ENCODE measurements around the gene EFCAB11. TPM values are rescaled to one million over a fixed set of nuclear protein-coding genes. Genes with fewer than 3 reads are reported as not detected.

The EFCAB11 gene
- total and polyA plus RNA-seq, 9 of the 15 experiments (the other 6 are each of a cell fraction or from before 2014, with no cell fraction given): 13.4 to 37.9 (median 17.4) TPM

DNA sequence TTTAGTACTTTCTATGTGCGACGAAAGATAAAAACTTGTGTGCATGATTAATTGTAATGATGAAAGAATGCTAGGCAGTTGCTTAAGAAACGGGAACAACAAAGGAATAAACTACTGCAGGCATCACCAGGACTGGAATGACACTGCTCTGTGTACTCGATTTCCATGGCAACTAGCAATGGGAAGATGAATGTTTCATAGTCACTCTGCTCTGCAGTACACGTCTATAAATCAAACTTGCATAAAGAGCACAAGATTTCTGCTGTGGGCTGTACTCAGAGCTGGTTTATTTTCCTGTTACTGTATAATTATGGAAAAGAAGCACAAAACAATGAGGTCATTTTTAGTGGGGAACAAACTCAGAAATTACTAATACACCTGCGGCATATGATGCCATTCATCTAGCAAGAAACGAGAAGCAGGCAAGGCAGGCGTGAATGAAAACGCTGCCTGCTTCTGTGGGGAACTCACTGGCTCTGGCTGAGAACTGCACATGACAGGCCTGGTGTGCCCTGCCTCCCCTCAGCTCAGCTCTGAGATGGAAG, 41.8 kb downstream of the EFCAB11 start (continued):
- TF ChIP-seq JUN (IDR thresholded peaks at IDR 0.05; ENCODE audit: borderline replicate concordance, low read depth, low read length) (no peak), JUN (CRISPR knock-in tag; IDR thresholded peaks at IDR 0.05; ENCODE audit: borderline replicate concordance) (no peak), SMARCE1 (IDR thresholded peaks at IDR 0.05) (no peak), NCOA1 (IDR thresholded peaks at IDR 0.05; ENCODE audit: low read depth) (no peak), SRSF9 (IDR thresholded peaks at IDR 0.05; ENCODE audit: borderline replicate concordance, low read depth, low read length) (no peak), ZKSCAN3 (CRISPR knock-in tag; IDR thresholded peaks at IDR 0.05) (no peak), RFX1 (IDR thresholded peaks at IDR 0.05) (peak; percentile 65), PTTG1 (tag; IDR thresholded peaks at IDR 0.05; ENCODE audit: low read depth) (no peak), MTA3 (IDR thresholded peaks at IDR 0.05; ENCODE audit: borderline replicate concordance) (no peak), FOS (IDR thresholded peaks at IDR 0.05; ENCODE audit: extremely low read depth, insufficient read length) (no peak)
- TF ChIP-seq, protein P1, sequence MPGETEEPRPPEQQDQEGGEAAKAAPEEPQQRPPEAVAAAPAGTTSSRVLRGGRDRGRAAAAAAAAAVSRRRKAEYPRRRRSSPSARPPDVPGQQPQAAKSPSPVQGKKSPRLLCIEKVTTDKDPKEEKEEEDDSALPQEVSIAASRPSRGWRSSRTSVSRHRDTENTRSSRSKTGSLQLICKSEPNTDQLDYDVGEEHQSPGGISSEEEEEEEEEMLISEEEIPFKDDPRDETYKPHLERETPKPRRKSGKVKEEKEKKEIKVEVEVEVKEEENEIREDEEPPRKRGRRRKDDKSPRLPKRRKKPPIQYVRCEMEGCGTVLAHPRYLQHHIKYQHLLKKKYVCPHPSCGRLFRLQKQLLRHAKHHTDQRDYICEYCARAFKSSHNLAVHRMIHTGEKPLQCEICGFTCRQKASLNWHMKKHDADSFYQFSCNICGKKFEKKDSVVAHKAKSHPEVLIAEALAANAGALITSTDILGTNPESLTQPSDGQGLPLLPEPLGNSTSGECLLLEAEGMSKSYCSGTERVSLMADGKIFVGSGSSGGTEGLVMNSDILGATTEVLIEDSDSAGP (CRISPR knock-in tag; IDR thresholded peaks at IDR 0.05): no peak
- TF ChIP-seq, protein P2, sequence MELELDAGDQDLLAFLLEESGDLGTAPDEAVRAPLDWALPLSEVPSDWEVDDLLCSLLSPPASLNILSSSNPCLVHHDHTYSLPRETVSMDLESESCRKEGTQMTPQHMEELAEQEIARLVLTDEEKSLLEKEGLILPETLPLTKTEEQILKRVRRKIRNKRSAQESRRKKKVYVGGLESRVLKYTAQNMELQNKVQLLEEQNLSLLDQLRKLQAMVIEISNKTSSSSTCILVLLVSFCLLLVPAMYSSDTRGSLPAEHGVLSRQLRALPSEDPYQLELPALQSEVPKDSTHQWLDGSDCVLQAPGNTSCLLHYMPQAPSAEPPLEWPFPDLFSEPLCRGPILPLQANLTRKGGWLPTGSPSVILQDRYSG (tag; conservative IDR thresholded peaks at IDR 0.05; ENCODE audit: low read depth): no peak
- TF ChIP-seq, protein P3, sequence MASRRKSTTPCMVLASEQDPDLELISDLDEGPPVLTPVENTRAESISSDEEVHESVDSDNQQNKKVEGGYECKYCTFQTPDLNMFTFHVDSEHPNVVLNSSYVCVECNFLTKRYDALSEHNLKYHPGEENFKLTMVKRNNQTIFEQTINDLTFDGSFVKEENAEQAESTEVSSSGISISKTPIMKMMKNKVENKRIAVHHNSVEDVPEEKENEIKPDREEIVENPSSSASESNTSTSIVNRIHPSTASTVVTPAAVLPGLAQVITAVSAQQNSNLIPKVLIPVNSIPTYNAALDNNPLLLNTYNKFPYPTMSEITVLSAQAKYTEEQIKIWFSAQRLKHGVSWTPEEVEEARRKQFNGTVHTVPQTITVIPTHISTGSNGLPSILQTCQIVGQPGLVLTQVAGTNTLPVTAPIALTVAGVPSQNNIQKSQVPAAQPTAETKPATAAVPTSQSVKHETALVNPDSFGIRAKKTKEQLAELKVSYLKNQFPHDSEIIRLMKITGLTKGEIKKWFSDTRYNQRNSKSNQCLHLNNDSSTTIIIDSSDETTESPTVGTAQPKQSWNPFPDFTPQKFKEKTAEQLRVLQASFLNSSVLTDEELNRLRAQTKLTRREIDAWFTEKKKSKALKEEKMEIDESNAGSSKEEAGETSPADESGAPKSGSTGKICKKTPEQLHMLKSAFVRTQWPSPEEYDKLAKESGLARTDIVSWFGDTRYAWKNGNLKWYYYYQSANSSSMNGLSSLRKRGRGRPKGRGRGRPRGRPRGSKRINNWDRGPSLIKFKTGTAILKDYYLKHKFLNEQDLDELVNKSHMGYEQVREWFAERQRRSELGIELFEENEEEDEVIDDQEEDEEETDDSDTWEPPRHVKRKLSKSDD (conservative IDR thresholded peaks at IDR 0.05; ENCODE audit: low read length): no peak
- TF ChIP-seq, protein P4, sequence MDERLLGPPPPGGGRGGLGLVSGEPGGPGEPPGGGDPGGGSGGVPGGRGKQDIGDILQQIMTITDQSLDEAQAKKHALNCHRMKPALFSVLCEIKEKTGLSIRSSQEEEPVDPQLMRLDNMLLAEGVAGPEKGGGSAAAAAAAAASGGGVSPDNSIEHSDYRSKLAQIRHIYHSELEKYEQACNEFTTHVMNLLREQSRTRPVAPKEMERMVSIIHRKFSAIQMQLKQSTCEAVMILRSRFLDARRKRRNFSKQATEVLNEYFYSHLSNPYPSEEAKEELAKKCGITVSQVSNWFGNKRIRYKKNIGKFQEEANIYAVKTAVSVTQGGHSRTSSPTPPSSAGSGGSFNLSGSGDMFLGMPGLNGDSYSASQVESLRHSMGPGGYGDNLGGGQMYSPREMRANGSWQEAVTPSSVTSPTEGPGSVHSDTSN (CRISPR knock-in tag; IDR thresholded peaks at IDR 0.05; ENCODE audit: low read depth): no peak
- TF ChIP-seq, protein P4 (tag; conservative IDR thresholded peaks at IDR 0.05; ENCODE audit: low read depth): peak; percentile 96
- TF ChIP-seq, protein P5, sequence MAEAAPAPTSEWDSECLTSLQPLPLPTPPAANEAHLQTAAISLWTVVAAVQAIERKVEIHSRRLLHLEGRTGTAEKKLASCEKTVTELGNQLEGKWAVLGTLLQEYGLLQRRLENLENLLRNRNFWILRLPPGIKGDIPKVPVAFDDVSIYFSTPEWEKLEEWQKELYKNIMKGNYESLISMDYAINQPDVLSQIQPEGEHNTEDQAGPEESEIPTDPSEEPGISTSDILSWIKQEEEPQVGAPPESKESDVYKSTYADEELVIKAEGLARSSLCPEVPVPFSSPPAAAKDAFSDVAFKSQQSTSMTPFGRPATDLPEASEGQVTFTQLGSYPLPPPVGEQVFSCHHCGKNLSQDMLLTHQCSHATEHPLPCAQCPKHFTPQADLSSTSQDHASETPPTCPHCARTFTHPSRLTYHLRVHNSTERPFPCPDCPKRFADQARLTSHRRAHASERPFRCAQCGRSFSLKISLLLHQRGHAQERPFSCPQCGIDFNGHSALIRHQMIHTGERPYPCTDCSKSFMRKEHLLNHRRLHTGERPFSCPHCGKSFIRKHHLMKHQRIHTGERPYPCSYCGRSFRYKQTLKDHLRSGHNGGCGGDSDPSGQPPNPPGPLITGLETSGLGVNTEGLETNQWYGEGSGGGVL (CRISPR knock-in tag; IDR thresholded peaks at IDR 0.05): no peak
